ENCODE results near the gene CENPE.
"Not testable (repeated sequence)": the region's sequence is repeated elsewhere in the genome, so short reads cannot be mapped to it uniquely, and the experiment has no call there.

The CENPE gene, protein sequence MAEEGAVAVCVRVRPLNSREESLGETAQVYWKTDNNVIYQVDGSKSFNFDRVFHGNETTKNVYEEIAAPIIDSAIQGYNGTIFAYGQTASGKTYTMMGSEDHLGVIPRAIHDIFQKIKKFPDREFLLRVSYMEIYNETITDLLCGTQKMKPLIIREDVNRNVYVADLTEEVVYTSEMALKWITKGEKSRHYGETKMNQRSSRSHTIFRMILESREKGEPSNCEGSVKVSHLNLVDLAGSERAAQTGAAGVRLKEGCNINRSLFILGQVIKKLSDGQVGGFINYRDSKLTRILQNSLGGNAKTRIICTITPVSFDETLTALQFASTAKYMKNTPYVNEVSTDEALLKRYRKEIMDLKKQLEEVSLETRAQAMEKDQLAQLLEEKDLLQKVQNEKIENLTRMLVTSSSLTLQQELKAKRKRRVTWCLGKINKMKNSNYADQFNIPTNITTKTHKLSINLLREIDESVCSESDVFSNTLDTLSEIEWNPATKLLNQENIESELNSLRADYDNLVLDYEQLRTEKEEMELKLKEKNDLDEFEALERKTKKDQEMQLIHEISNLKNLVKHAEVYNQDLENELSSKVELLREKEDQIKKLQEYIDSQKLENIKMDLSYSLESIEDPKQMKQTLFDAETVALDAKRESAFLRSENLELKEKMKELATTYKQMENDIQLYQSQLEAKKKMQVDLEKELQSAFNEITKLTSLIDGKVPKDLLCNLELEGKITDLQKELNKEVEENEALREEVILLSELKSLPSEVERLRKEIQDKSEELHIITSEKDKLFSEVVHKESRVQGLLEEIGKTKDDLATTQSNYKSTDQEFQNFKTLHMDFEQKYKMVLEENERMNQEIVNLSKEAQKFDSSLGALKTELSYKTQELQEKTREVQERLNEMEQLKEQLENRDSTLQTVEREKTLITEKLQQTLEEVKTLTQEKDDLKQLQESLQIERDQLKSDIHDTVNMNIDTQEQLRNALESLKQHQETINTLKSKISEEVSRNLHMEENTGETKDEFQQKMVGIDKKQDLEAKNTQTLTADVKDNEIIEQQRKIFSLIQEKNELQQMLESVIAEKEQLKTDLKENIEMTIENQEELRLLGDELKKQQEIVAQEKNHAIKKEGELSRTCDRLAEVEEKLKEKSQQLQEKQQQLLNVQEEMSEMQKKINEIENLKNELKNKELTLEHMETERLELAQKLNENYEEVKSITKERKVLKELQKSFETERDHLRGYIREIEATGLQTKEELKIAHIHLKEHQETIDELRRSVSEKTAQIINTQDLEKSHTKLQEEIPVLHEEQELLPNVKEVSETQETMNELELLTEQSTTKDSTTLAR (N-terminal part only)

DNA sequence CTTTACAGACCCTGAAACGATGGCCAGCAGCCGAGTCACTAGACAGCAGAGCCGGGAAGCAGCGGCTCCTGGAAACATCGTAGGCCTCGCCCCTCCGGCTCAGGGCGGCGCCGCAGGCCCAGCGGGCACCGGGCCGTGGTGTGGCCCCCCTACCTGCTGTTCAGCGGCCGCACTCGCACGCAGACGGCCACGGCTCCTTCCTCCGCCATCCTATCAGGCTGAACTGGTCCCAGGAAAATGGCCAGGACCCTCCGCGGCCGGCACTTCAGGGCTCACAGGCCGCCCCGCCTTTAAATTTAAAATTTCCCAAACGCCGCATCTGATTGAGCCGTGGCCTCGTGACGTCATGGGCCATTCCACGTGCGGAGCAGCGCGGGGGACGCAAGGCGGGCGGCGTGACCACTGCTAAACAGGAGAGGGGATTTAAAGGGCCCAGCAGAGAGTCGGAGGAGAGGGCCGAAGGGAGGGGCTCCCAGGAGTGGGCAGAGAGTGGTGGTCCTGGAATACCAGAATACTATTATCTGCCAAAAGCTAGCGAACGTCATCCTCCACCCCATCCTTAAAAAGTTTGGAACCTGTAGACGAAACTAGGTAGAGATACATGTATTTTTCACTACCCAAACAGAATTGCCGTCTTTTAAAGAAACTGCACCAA lies at the start of gene CENPE:
TSS of gene CENPE (minus strand) at position 233 of the 655 bp plus-strand sequence. CDS start at position 209, 24 bp downstream.
- H3K4me3 Mint-ChIP-seq = peak within 1 kb of the TSS; percentile 87 to 97 (median 94)
- H3K9me3 Mint-ChIP-seq = no peaks in the 10 kb centered on the region
- no peaks in the 10 kb centered on the region for H3K27me3 Mint-ChIP-seq (ENCODE audit: low read depth)
- peak within 1 kb of the TSS; percentile 89 to 97 (median 94) for H3K27ac Mint-ChIP-seq
- TF ChIP-seq, protein P1, sequence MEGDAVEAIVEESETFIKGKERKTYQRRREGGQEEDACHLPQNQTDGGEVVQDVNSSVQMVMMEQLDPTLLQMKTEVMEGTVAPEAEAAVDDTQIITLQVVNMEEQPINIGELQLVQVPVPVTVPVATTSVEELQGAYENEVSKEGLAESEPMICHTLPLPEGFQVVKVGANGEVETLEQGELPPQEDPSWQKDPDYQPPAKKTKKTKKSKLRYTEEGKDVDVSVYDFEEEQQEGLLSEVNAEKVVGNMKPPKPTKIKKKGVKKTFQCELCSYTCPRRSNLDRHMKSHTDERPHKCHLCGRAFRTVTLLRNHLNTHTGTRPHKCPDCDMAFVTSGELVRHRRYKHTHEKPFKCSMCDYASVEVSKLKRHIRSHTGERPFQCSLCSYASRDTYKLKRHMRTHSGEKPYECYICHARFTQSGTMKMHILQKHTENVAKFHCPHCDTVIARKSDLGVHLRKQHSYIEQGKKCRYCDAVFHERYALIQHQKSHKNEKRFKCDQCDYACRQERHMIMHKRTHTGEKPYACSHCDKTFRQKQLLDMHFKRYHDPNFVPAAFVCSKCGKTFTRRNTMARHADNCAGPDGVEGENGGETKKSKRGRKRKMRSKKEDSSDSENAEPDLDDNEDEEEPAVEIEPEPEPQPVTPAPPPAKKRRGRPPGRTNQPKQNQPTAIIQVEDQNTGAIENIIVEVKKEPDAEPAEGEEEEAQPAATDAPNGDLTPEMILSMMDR (IDR thresholded peaks at IDR 0.05; ENCODE audit: unreplicated experiment in 3 of 3) = no peak
- peaks cover 6% of the 10 kb centered on the region for H3K36me3 Mint-ChIP-seq (ENCODE audit: low read depth)
- peaks cover 10% of the 10 kb centered on the region for H3K4me1 Mint-ChIP-seq

DNA sequence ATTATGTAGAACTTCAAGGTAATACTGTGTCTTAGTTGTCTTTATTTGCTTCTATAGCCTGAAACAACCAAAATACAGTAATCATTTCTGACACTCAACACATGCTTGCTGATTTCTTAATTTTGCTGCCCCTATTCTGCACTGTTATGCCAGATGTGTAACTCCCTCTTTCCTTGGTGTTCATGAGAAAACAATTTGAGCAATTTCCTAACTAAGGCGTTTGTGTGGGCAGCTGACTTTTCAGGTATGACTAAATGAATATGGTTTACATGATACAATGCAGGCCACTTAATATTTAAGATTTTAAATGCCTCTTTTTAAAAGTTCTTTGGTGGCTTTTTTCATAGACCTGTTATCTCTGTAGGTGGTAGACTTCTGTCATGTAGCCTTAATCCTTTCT lies 46.1 kb upstream of the CENPE start:
- H3K4me1 Mint-ChIP-seq = no peaks in the 10 kb centered on the region
- peaks cover 26% of the 10 kb centered on the region for H3K9me3 Mint-ChIP-seq
- H3K27me3 Mint-ChIP-seq (ENCODE audit: low read depth) = no peaks in the 10 kb centered on the region
- H3K36me3 Mint-ChIP-seq (ENCODE audit: low read depth) = no peaks in the 10 kb centered on the region
- TF ChIP-seq, protein P1 (IDR thresholded peaks at IDR 0.05; ENCODE audit: unreplicated experiment in 3 of 3) = no peak
- H3K4me3 Mint-ChIP-seq = no peak overlapping the region
- no peak overlapping the region for H3K27ac Mint-ChIP-seq

DNA sequence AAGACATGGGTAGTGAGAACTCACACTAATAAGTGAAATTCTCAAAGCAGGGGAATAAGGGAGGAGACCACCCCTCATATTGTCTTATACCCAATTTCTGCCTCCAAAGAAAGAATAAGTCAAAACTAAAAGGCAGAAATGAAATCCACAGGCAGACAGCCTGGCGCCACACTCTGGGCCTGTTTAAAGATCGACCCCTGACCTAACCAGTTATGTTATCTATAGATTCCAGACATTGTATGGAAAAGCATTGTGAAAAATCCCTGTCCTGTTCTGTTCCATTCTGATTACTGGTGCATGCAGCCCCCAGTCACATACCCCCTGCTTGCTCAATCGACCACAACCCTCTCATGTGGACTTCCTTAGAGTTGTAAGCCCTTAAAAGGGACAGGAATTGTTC lies 32.8 kb upstream of the CENPE start:
- not testable (repeated sequence) for H3K4me3 Mint-ChIP-seq; H3K36me3 Mint-ChIP-seq (ENCODE audit: low read depth); H3K9me3 Mint-ChIP-seq; H3K27me3 Mint-ChIP-seq (ENCODE audit: low read depth); H3K27ac Mint-ChIP-seq; H3K4me1 Mint-ChIP-seq

DNA sequence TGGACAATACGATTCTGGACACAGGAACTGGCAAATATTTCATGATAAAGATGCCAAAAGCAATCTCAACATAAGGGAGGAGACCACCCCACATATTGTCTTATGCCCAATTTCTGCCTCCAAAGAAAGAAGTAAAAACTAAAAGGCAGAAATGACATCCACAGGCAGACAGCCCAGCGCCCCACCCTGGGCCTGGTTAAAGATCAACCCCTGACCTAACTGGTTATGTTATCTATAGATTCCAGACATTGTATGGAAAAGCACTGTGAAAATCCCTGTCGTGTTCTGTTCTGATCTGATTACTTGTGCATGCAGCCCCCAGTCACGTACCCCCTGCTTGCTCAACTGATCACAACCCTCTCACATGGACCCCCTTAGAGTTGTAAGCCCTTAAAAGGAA lies 25.4 kb upstream of the CENPE start:
- not testable (repeated sequence) for H3K4me1 Mint-ChIP-seq; H3K9me3 Mint-ChIP-seq; H3K27ac Mint-ChIP-seq; H3K36me3 Mint-ChIP-seq (ENCODE audit: low read depth); H3K4me3 Mint-ChIP-seq; H3K27me3 Mint-ChIP-seq (ENCODE audit: low read depth)

DNA sequence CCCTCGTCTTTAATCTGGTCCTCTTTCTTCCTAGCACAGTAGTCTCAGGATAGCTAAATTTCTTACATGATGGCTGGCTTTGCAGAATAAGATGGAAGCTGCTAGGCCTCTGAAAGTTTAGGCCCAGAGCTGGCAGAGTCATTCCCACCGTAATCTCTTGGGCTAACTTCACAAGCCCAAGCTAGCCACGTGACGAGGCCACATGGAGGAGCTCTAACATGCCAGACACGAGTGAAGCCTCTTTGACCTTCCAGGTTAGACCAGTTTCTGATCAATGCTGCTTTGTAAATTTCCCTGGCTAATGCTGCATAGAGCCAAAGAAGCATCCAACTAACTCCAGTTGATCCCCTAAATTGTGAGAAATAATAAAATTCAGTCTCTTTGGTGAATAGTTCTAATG lies 9.5 kb upstream of the CENPE start:
- no peaks in the 10 kb centered on the region for H3K9me3 Mint-ChIP-seq
- TF ChIP-seq, protein P1 (IDR thresholded peaks at IDR 0.05; ENCODE audit: unreplicated experiment in 3 of 3) = no peak
- peaks cover 3% of the 10 kb centered on the region for H3K27me3 Mint-ChIP-seq (ENCODE audit: low read depth)
- H3K4me1 Mint-ChIP-seq = no peaks in the 10 kb centered on the region
- H3K4me3 Mint-ChIP-seq = no peak overlapping the region
- H3K27ac Mint-ChIP-seq = no peak overlapping the region
- no peaks in the 10 kb centered on the region for H3K36me3 Mint-ChIP-seq (ENCODE audit: low read depth)

DNA sequence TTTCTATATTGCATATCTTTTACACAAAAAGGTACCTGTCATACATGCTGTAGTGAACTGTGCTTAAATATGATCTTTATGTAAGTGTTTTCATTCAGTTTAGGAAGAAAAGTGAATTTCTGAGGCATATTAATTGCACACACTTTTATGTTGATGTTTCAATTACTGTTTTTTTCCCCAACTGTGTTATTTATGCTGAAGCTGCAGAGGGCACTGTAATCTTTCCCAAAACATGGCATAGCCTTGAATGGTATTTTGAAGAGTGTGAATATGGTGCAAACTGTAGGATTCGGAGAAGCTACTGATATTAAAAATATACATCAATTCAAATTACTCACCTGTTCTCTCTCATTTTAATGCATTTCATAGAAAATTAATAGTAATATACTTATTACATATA lies 6.0 kb upstream of the CENPE start:
- Mint-ChIP-seq H3K27ac (no peak overlapping the region), H3K4me1 (no peaks in the 10 kb centered on the region), H3K36me3 (ENCODE audit: low read depth) (no peaks in the 10 kb centered on the region), H3K27me3 (ENCODE audit: low read depth) (peaks cover 3% of the 10 kb centered on the region), H3K4me3 (no peak overlapping the region), H3K9me3 (no peaks in the 10 kb centered on the region)
- TF ChIP-seq, protein P1 (IDR thresholded peaks at IDR 0.05; ENCODE audit: unreplicated experiment in 3 of 3) = peak; percentile 35 to 54 (median 38)

All from nephron (organoid).